ENCODE results near the gene SHANK1. TPM values are rescaled to one million over a fixed set of nuclear protein-coding genes. Genes with fewer than 3 reads are reported as not detected.

SHANK1 gene
- polyA plus RNA-seq, 3 donors, result not detected

DNA sequence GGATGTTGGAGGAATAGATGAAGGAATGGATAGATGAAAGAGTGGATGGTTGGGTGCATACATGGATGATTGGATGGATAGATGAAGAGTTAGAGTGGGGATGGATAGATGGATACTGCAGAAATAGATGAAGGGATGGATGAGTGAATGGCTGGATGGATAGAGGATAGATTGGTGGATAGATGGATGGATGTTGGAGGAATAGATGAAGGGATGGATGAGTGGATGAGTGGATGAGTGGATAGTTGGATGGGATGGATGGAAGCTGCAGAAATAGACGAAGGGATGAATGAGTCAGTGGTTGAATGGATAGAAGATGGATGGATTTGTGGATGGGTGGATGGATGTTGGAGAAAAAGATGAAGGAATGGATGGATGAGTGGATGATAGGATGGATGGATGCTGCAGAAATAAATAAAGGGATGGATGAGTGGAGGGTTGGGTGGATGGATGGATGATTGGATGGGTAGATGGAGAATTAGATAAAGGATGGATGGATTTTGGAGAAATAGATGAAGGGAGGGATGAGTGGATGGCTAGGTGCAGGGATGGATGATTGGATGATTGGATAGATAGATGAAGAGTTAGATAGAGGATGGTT, 75.2 kb downstream of the SHANK1 start:
- Mint-ChIP-seq H3K27ac (no peak overlapping the region), H3K9me3 (peaks cover 0 to 1% (median 0%) of the 10 kb centered on the region in 7 donors), H3K36me3 (no peaks in the 10 kb centered on the region), H3K4me3 (no peak overlapping the region), H3K4me1 (no peaks in the 10 kb centered on the region), H3K27me3 (ENCODE audit: low read depth in 3 of 3) (peaks cover 14 to 29% (median 18%) of the 10 kb centered on the region in 3 donors)
- Histone ChIP-seq H3K4me2 (replicated peaks; ENCODE audit: extremely low read depth, low read length, poor library complexity, severe bottlenecking) (no peak overlapping the region), H3K9ac (ENCODE audit: insufficient read depth, low read length, poor library complexity, severe bottlenecking) (no peak overlapping the region), H3K27me3 (ENCODE audit: control insufficient read depth in 2 of 2, insufficient read depth in 2 of 2, low read length in 2 of 2) (peaks cover 8 to 20% of the 10 kb centered on the region in 2 donors), H2AFZ (ENCODE audit: insufficient read depth, low read depth, low read length, poor library complexity, severe bottlenecking) (no peak overlapping the region), H3K27ac (ENCODE audit: low read depth in 1 of 2, low read length in 2 of 2) (no peak overlapping the region), H3K79me2 (ENCODE audit: insufficient read depth, low read length) (no peaks in the 10 kb centered on the region), H3K4me3 (replicated peaks in 1 of 3; ENCODE audit: low read depth in 2 of 3, low read length in 3 of 3) (no peak overlapping the region), H3K4me1 (ENCODE audit: control insufficient read depth in 1 of 2, insufficient read depth in 2 of 2, low read length in 2 of 2) (peaks cover under 1 to 4% of the 10 kb centered on the region in 2 donors), H3K36me3 (replicated peaks in 1 of 2; ENCODE audit: control insufficient read depth in 1 of 2, insufficient read depth in 2 of 2, low read length in 2 of 2) (no peaks in the 10 kb centered on the region), H4K20me1 (ENCODE audit: insufficient read depth, low read length) (no peaks in the 10 kb centered on the region), H3K9me3 (replicated peaks in 1 of 2; ENCODE audit: control insufficient read depth in 1 of 2, insufficient read depth in 1 of 2, low read length in 2 of 2) (peaks cover 0 to 2% of the 10 kb centered on the region in 2 donors)
- 58% methylated on average over 1 of the region's 1 CpG for WGBS (ENCODE audit: insufficient coverage)
- TF ChIP-seq, protein P1, sequence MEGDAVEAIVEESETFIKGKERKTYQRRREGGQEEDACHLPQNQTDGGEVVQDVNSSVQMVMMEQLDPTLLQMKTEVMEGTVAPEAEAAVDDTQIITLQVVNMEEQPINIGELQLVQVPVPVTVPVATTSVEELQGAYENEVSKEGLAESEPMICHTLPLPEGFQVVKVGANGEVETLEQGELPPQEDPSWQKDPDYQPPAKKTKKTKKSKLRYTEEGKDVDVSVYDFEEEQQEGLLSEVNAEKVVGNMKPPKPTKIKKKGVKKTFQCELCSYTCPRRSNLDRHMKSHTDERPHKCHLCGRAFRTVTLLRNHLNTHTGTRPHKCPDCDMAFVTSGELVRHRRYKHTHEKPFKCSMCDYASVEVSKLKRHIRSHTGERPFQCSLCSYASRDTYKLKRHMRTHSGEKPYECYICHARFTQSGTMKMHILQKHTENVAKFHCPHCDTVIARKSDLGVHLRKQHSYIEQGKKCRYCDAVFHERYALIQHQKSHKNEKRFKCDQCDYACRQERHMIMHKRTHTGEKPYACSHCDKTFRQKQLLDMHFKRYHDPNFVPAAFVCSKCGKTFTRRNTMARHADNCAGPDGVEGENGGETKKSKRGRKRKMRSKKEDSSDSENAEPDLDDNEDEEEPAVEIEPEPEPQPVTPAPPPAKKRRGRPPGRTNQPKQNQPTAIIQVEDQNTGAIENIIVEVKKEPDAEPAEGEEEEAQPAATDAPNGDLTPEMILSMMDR (IDR thresholded peaks at IDR 0.05), result no peak
- DNase-seq, result no peak
- intact Hi-C loops (cut with micrococcal nuclease), result no loop called here

DNA sequence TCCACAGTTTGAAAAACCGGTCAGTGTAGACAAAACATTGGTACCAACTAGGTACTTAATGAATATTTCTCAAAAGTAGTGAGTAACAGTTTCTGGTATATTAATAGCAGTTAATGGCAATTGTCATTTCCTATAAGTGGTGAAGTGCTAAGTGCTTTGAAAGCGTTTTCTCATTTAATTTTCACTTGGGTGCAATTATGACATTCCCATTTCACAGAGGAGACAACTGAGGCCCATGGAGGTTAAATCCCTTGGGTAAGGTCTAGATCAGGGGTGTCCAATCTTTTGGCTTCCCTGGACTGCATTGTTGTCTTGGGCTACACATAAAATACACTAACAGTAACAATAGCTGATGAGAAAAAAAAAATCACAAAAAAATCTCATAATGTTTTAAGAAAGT, 79.2 kb downstream of the SHANK1 start:
- peaks cover 2 to 7% of the 10 kb centered on the region in 2 donors for H3K4me1 ChIP-seq (ENCODE audit: control insufficient read depth in 1 of 2, insufficient read depth in 2 of 2, low read length in 2 of 2)
- H3K4me2 ChIP-seq (replicated peaks; ENCODE audit: extremely low read depth, low read length, poor library complexity, severe bottlenecking), result no peak overlapping the region
- no CpG with 5 or more reads among the region's 2 CpGs for WGBS (ENCODE audit: insufficient coverage)
- peaks cover 2% of the 10 kb centered on the region for H3K4me1 Mint-ChIP-seq
- no peak overlapping the region for H3K27ac Mint-ChIP-seq
- H3K27me3 ChIP-seq (ENCODE audit: control insufficient read depth in 2 of 2, insufficient read depth in 2 of 2, low read length in 2 of 2), result peaks cover 26 to 46% of the 10 kb centered on the region in 2 donors
- no peaks in the 10 kb centered on the region for H4K20me1 ChIP-seq (ENCODE audit: insufficient read depth, low read length)
- H3K9me3 Mint-ChIP-seq, result peaks cover 0 to 17% (median 7%) of the 10 kb centered on the region in 7 donors
- no peak for DNase-seq
- H3K4me3 Mint-ChIP-seq, result peak overlapping the region in 1 of 2 donors; percentile 50
- no peak overlapping the region for H3K27ac ChIP-seq (ENCODE audit: low read depth in 1 of 2, low read length in 2 of 2)
- intact Hi-C loops (cut with micrococcal nuclease), result no loop called here
- no peak overlapping the region for H3K9ac ChIP-seq (ENCODE audit: insufficient read depth, low read length, poor library complexity, severe bottlenecking)
- H3K4me3 ChIP-seq (replicated peaks in 1 of 3; ENCODE audit: low read depth in 2 of 3, low read length in 3 of 3), result no peak overlapping the region
- H2AFZ ChIP-seq (ENCODE audit: insufficient read depth, low read depth, low read length, poor library complexity, severe bottlenecking), result no peak overlapping the region
- H3K36me3 ChIP-seq (replicated peaks in 1 of 2; ENCODE audit: control insufficient read depth in 1 of 2, insufficient read depth in 2 of 2, low read length in 2 of 2), result no peaks in the 10 kb centered on the region
- H3K36me3 Mint-ChIP-seq, result peaks cover 0 to 4% of the 10 kb centered on the region in 2 donors
- H3K27me3 Mint-ChIP-seq (ENCODE audit: low read depth in 3 of 3), result peaks cover 36 to 54% (median 43%) of the 10 kb centered on the region in 3 donors
- H3K79me2 ChIP-seq (ENCODE audit: insufficient read depth, low read length), result no peaks in the 10 kb centered on the region
- TF ChIP-seq, protein P1 (IDR thresholded peaks at IDR 0.05), result no peak
- H3K9me3 ChIP-seq (replicated peaks in 1 of 2; ENCODE audit: control insufficient read depth in 1 of 2, insufficient read depth in 1 of 2, low read length in 2 of 2), result peaks cover 13 to 14% of the 10 kb centered on the region in 2 donors
